CD4-positive, alpha-beta T cell treated with Interleukin-4 for 1 hour (primary cell): ENCODE data around the gene EFCAB5.
"Not testable (repeated sequence)": the region's sequence is repeated elsewhere in the genome, so short reads cannot be mapped to it uniquely, and the experiment has no call there.

Experiments
- DNase-seq, 2 donors: peaks; one replicate each; pipeline ENCODE4 v3.0.0-alpha.2; 2020 to 2022

The EFCAB5 gene

GRCh38 chr17:29936724-29937123 lies 4.7 kb upstream of the EFCAB5 start:
- DNase-seq, result no peak

- DNase-seq, result no peak
Measured at GRCh38 chr17:29945281-29945680, 3.8 kb downstream of the EFCAB5 start.

- DNase-seq, result no peak
Measured at GRCh38 chr17:29948448-29949215, 7.2 kb downstream of the EFCAB5 start.

- DNase-seq, result no peak
Measured at GRCh38 chr17:29949696-29950095, 8.3 kb downstream of the EFCAB5 start.

GRCh38 chr17:29954405-29954804 lies 13.0 kb downstream of the EFCAB5 start:
- DNase-seq, result no peak

GRCh38 chr17:29956225-29956624 lies 14.8 kb downstream of the EFCAB5 start:
- DNase-seq, result no peak

- not testable (repeated sequence) for DNase-seq
Measured at GRCh38 chr17:29957488-29957887, 16.1 kb downstream of the EFCAB5 start.

GRCh38 chr17:29958947-29959657 lies 17.7 kb downstream of the EFCAB5 start:
- no peak for DNase-seq

GRCh38 chr17:29959658-29960337 lies 18.4 kb downstream of the EFCAB5 start:
- DNase-seq, result no peak

- no peak for DNase-seq
Measured at GRCh38 chr17:29962656-29963055, 21.2 kb downstream of the EFCAB5 start.

- DNase-seq, result no peak
Measured at GRCh38 chr17:29968271-29968670, 26.8 kb downstream of the EFCAB5 start.

- no peak for DNase-seq
Measured at GRCh38 chr17:29972277-29972676, 30.8 kb downstream of the EFCAB5 start.

GRCh38 chr17:29973005-29973404 lies 31.6 kb downstream of the EFCAB5 start:
- DNase-seq, result no peak

GRCh38 chr17:29977836-29978235 lies 36.4 kb downstream of the EFCAB5 start:
- DNase-seq, result no peak

GRCh38 chr17:29980261-29980660 lies 38.8 kb downstream of the EFCAB5 start:
- DNase-seq, result no peak

GRCh38 chr17:29982991-29983653 lies 41.7 kb downstream of the EFCAB5 start:
- no peak for DNase-seq

- DNase-seq, result no peak
Measured at GRCh38 chr17:29996458-29996857, 55.0 kb downstream of the EFCAB5 start.

- DNase-seq, result peak in 1 of 2 donors; percentile 5
Measured at GRCh38 chr17:30000001-30000754, 58.7 kb downstream of the EFCAB5 start.

- DNase-seq, result no peak
Measured at GRCh38 chr17:30000755-30001257, 59.4 kb downstream of the EFCAB5 start.

- no peak for DNase-seq
Measured at GRCh38 chr17:30002088-30002487, 60.7 kb downstream of the EFCAB5 start.

- DNase-seq, result no peak
Measured at GRCh38 chr17:30005709-30006320, 64.4 kb downstream of the EFCAB5 start.

- not testable (repeated sequence) for DNase-seq
Measured at GRCh38 chr17:30011934-30012333, 70.5 kb downstream of the EFCAB5 start.
